Neural cell (in vitro differentiated cells): ENCODE data around the gene TECPR1. TPM values are rescaled to one million over a fixed set of nuclear protein-coding genes. Genes with fewer than 3 reads are reported as not detected.

Experiments used
- H2AFZ ChIP-seq: fragments of 200-600, 300-800 bp; sonication (generic), shearing (Covaris generic); 2 replicates; pipeline ENCODE4 v1.6.0; 2014; ENCODE audit warnings: low read depth, mild to moderate bottlenecking, antibody characterized with exemption, low read length, moderate library complexity
- H3F3A ChIP-seq: fragments of 200-600 bp; shearing (Covaris generic); 2 replicates; pipeline ENCODE4 v1.6.1; 2016; ENCODE audit warnings: mild to moderate bottlenecking, moderate library complexity, mixed read lengths, antibody characterized with exemption, low read length; ENCODE audit not compliant: insufficient read depth, poor library complexity, severe bottlenecking
- H3K27ac ChIP-seq: fragments of 200-600, 300-800 bp; sonication (generic), shearing (Covaris generic); 2 replicates; pipeline ENCODE4 v1.5.1; 2014; ENCODE audit warnings: mild to moderate bottlenecking, low read length, moderate library complexity
- H3K27me3 ChIP-seq: fragments of 300-800, 200-600 bp; sonication (generic), shearing (Covaris generic); 2 replicates; pipeline ENCODE4 v1.6.0; 2014; ENCODE audit warnings: mild to moderate bottlenecking, low read depth, low read length, moderate library complexity; ENCODE audit not compliant: insufficient read depth
- H3K36me3 ChIP-seq: fragments of 300-800, 200-600 bp; sonication (generic), shearing (Covaris generic); 2 replicates; pipeline ENCODE4 v1.5.1; 2014; ENCODE audit warnings: mild to moderate bottlenecking, antibody characterized with exemption, low read length, moderate library complexity; ENCODE audit not compliant: insufficient read depth
- H3K4me2 ChIP-seq: fragments of 300-800, 200-600 bp; sonication (generic), shearing (Covaris generic); 2 replicates; pipeline ENCODE4 v1.6.0; 2014; ENCODE audit warnings: mild to moderate bottlenecking, low read length
- H3K4me3 ChIP-seq: fragments of 300-800, 200-600 bp; sonication (generic), shearing (Covaris generic); 2 replicates; pipeline ENCODE4 v1.5.1; 2014; ENCODE audit warnings: mild to moderate bottlenecking, low read length, moderate library complexity
- H3K79me2 ChIP-seq: fragments of 200-600 bp; shearing (Covaris generic); replicated peaks from 2 replicates; pipeline ENCODE4 v1.6.0; 2014; ENCODE audit warnings: mild to moderate bottlenecking, low read length, moderate library complexity; ENCODE audit not compliant: insufficient read depth
- H3K9ac ChIP-seq: fragments of 300-800, 200-600 bp; sonication (generic), shearing (Covaris generic); 2 replicates; pipeline ENCODE4 v1.6.1; 2016; ENCODE audit warnings: mild to moderate bottlenecking, low read length, mixed read lengths
- H3K9me2 ChIP-seq: fragments of 200-600 bp; shearing (Covaris generic); 2 replicates; pipeline ENCODE4 v1.6.1; 2016; ENCODE audit warnings: mild to moderate bottlenecking, low read length, mixed read lengths; ENCODE audit not compliant: insufficient read depth
- H3K9me3 ChIP-seq: fragments of 200-600, 300-800 bp; sonication (generic), shearing (Covaris generic); 2 replicates; pipeline ENCODE4 v1.6.1; 2016; ENCODE audit warnings: mild to moderate bottlenecking, mixed run types, low read length, moderate library complexity, mixed read lengths
- H4K20me1 ChIP-seq: fragments of 200-600 bp; shearing (Covaris generic); 2 replicates; pipeline ENCODE4 v1.6.1; 2016; ENCODE audit warnings: mild to moderate bottlenecking, mixed run types; ENCODE audit not compliant: insufficient read depth
- EP300 ChIP-seq: fragments of 450-650 bp; conservative IDR thresholded peaks from 2 replicates; pipeline ENCODE4 v1.6.1; 2014; ENCODE audit warnings: antibody characterized with exemption, mild to moderate bottlenecking, moderate library complexity; ENCODE audit not compliant: poor library complexity, severe bottlenecking
- EZH2 ChIP-seq: fragments of 200-600, 300-800 bp; shearing (Covaris generic), sonication (generic); IDR thresholded peaks from 2 replicates; pipeline ENCODE4 v1.6.1; 2014; ENCODE audit warnings: antibody characterized with exemption, low read length, borderline replicate concordance, mild to moderate bottlenecking; ENCODE audit not compliant: insufficient read depth, poor library complexity, severe bottlenecking
- MXI1 ChIP-seq: fragments of 450-650 bp; conservative IDR thresholded peaks from 2 replicates; pipeline ENCODE4 v1.6.1; 2014; ENCODE audit warnings: antibody characterized with exemption, mild to moderate bottlenecking; ENCODE audit not compliant: poor library complexity, severe bottlenecking
- POLR2AphosphoS5 ChIP-seq: IDR thresholded peaks from 2 replicates; pipeline ENCODE4 v1.6.1; 2012
- RAD21 ChIP-seq: fragments of 450-650 bp; conservative IDR thresholded peaks from 2 replicates; pipeline ENCODE4 v1.6.1; 2014; ENCODE audit warnings: antibody characterized with exemption, mild to moderate bottlenecking, moderate library complexity
- REST ChIP-seq: IDR thresholded peaks from 2 replicates; pipeline ENCODE4 v1.6.1; 2012; ENCODE audit warnings: borderline replicate concordance
- SMC3 ChIP-seq: fragments of 450-650 bp; conservative IDR thresholded peaks from 2 replicates; pipeline ENCODE4 v1.6.1; 2014; ENCODE audit warnings: antibody characterized with exemption, mild to moderate bottlenecking, moderate library complexity; ENCODE audit not compliant: poor library complexity
- TAF1 ChIP-seq: IDR thresholded peaks from 2 replicates; pipeline ENCODE4 v1.6.1; 2012; ENCODE audit warnings: low read depth
- polyA plus RNA-seq: library from polyadenylated mRNA; depleted of rRNA; stranded (reverse); fragments of >200 nt; gene quantifications from 2 replicates; pipeline ENCODE4 v1.2.3, GENCODE V29; 2014
- TF ChIP-seq, protein P1 (sequence below): fragments of 450-650 bp; IDR thresholded peaks from 2 replicates; pipeline ENCODE4 v1.5.1; 2014; ENCODE audit warnings: antibody characterized with exemption, mild to moderate bottlenecking, moderate library complexity; ENCODE audit not compliant: poor library complexity, severe bottlenecking

TECPR1 gene
- polyA plus RNA-seq, 1 donor from 2014 or later, result 46.6 TPM

- Histone ChIP-seq H2AFZ (no peak overlapping the region), H4K20me1 (no peaks in the 10 kb centered on the region), H3F3A (no peaks in the 10 kb centered on the region), H3K27me3 (no peaks in the 10 kb centered on the region), H3K9me3 (no peaks in the 10 kb centered on the region), H3K9ac (no peak overlapping the region), H3K79me2 (no peaks in the 10 kb centered on the region), H3K27ac (no peak overlapping the region), H3K9me2 (no peaks in the 10 kb centered on the region), H3K4me2 (no peak overlapping the region), H3K36me3 (no peaks in the 10 kb centered on the region), H3K4me3 (no peak overlapping the region)
- TF ChIP-seq, protein P1, sequence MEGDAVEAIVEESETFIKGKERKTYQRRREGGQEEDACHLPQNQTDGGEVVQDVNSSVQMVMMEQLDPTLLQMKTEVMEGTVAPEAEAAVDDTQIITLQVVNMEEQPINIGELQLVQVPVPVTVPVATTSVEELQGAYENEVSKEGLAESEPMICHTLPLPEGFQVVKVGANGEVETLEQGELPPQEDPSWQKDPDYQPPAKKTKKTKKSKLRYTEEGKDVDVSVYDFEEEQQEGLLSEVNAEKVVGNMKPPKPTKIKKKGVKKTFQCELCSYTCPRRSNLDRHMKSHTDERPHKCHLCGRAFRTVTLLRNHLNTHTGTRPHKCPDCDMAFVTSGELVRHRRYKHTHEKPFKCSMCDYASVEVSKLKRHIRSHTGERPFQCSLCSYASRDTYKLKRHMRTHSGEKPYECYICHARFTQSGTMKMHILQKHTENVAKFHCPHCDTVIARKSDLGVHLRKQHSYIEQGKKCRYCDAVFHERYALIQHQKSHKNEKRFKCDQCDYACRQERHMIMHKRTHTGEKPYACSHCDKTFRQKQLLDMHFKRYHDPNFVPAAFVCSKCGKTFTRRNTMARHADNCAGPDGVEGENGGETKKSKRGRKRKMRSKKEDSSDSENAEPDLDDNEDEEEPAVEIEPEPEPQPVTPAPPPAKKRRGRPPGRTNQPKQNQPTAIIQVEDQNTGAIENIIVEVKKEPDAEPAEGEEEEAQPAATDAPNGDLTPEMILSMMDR, result no peak
- no peak for TF ChIP-seq SMC3
- no peak for TF ChIP-seq POLR2AphosphoS5
- no peak for TF ChIP-seq EP300
- TF ChIP-seq TAF1, result no peak
- TF ChIP-seq MXI1, result no peak
- no peak for TF ChIP-seq RAD21
- TF ChIP-seq EZH2, result no peak
- TF ChIP-seq REST, result no peak
Measured at GRCh38 chr7:98203964-98204605, 47.9 kb downstream of the TECPR1 start.

- no peak overlapping the region for H3K4me3 ChIP-seq
- no peaks in the 10 kb centered on the region for H3F3A ChIP-seq
- H3K27ac ChIP-seq, result no peak overlapping the region
- no peaks in the 10 kb centered on the region for H3K36me3 ChIP-seq
- no peak overlapping the region for H3K9ac ChIP-seq
- H2AFZ ChIP-seq, result no peak overlapping the region
- no peaks in the 10 kb centered on the region for H3K9me3 ChIP-seq
- no peak overlapping the region for H3K4me2 ChIP-seq
- H4K20me1 ChIP-seq, result no peaks in the 10 kb centered on the region
- no peaks in the 10 kb centered on the region for H3K9me2 ChIP-seq
- H3K27me3 ChIP-seq, result no peaks in the 10 kb centered on the region
- TF ChIP-seq MXI1 (no peak), EZH2 (no peak), POLR2AphosphoS5 (no peak), TAF1 (no peak), EP300 (no peak)
- H3K79me2 ChIP-seq, result no peaks in the 10 kb centered on the region
Measured at GRCh38 chr7:98203261-98203963, 48.6 kb downstream of the TECPR1 start.
